LNCAP (cell line): ENCODE results near the gene MFAP2.

Experiments
- CTCF ChIP-seq: fragments of 450-650 bp; IDR thresholded peaks from 2 replicates; pipeline ENCODE4 v1.5.1; 2017; ENCODE audit warnings: mild to moderate bottlenecking

Gene MFAP2

GRCh38 chr1:16972189-16972895 lies 8.1 kb downstream of the MFAP2 start:
- no peak for TF ChIP-seq CTCF

- no peak for TF ChIP-seq CTCF
Observed at GRCh38 chr1:16971341-16972188, 8.9 kb downstream of the MFAP2 start.

GRCh38 chr1:16970132-16970910 lies 10.1 kb downstream of the MFAP2 start:
- no peak for TF ChIP-seq CTCF

GRCh38 chr1:16969651-16970050 lies 10.8 kb downstream of the MFAP2 start:
- TF ChIP-seq CTCF, result no peak

- no peak for TF ChIP-seq CTCF
Observed at GRCh38 chr1:16969057-16969611, 11.3 kb downstream of the MFAP2 start.

GRCh38 chr1:16968372-16968771 lies 12.0 kb downstream of the MFAP2 start:
- TF ChIP-seq CTCF, result no peak

GRCh38 chr1:16967962-16968361 lies 12.5 kb downstream of the MFAP2 start:
- no peak for TF ChIP-seq CTCF
